ENCODE measurements around the gene GYS1. TPM values are rescaled to one million over a fixed set of nuclear protein-coding genes. Genes with fewer than 3 reads are reported as not detected.
A peak's percentile ranks its signal among the peaks of the same experiment; 100 is the strongest.

Gene GYS1
- total RNA-seq, 4 donors from 2014 or later: 31.8 to 107 (median 40.9) TPM

- in situ Hi-C loops (cut with MboI; ENCODE audit: low pct_ligation_motif_present in 1 of 4, low pct_unique_long_range_greater_than_20kb in 1 of 4, low sequenced_read_pairs in 3 of 4) (no loop called here), intact Hi-C loops (cut with DNase I; ENCODE audit: low total_unique reads) (no loop called here)
- WGBS, 2 donors (ENCODE audit: low coverage in 1 of 2): 96% methylated on average over 15 of the region's 15 CpGs; no CpG with 5 or more reads in 1 of the 2 donors
- Histone ChIP-seq H3K36me3 (peaks cover 0 to 27% (median 5%) of the 10 kb centered on the region in 4 donors), H3K4me3 (no peak overlapping the region), H3K27ac (no peak overlapping the region), H3K27me3 (no peaks in the 10 kb centered on the region), H3K9me3 (no peaks in the 10 kb centered on the region), H3K4me1 (no peaks in the 10 kb centered on the region)
- DNase-seq: no peak
- TF ChIP-seq POLR2AphosphoS5 (IDR thresholded peaks at IDR 0.05): no peak
- no peak for TF ChIP-seq EP300 (IDR thresholded peaks at IDR 0.05; ENCODE audit: low read depth)
- TF ChIP-seq CTCF (IDR thresholded peaks at IDR 0.05): no peak
- TF ChIP-seq POLR2A (IDR thresholded peaks at IDR 0.05): no peak
Measured at GRCh38 chr19:49004133-49004532, 11.0 kb upstream of the GYS1 start.

- intact Hi-C loops (cut with DNase I; ENCODE audit: low total_unique reads): no loop called here
- peak; percentile 69 for DNase-seq
Measured at GRCh38 chr19:48999481-49000325, 6.6 kb upstream of the GYS1 start.

GRCh38 chr19:48997972-48998371, 4.9 kb upstream of the GYS1 start:
- Histone ChIP-seq H3K9me3 (no peaks in the 10 kb centered on the region), H3K27me3 (no peaks in the 10 kb centered on the region), H3K36me3 (no peaks in the 10 kb centered on the region), H3K27ac (no peak overlapping the region), H3K4me1 (peaks cover 7 to 16% (median 12%) of the 10 kb centered on the region in 4 donors), H3K4me3 (no peak overlapping the region)
- TF ChIP-seq CTCF (IDR thresholded peaks at IDR 0.05) (peak; percentile 22 to 40 (median 34)), POLR2A (IDR thresholded peaks at IDR 0.05) (no peak), POLR2AphosphoS5 (IDR thresholded peaks at IDR 0.05) (no peak)
- DNase-seq: peak; percentile 62
- in situ Hi-C loops (cut with MboI; ENCODE audit: low pct_ligation_motif_present in 1 of 4, low pct_unique_long_range_greater_than_20kb in 1 of 4, low sequenced_read_pairs in 3 of 4): no loop called here
- 80 to 100% methylated on average over 2 to 5 of the region's 5 CpGs for WGBS, 2 donors (ENCODE audit: low coverage in 1 of 2)
- intact Hi-C loops (cut with DNase I; ENCODE audit: low total_unique reads): no loop called here

More at GRCh38 chr19:48999481-49000325, 6.6 kb upstream of the GYS1 start:
- peaks cover 0 to 14% (median 2%) of the 10 kb centered on the region in 4 donors for H3K36me3 ChIP-seq
- 59% methylated on average over 16 of the region's 16 CpGs; no CpG with 5 or more reads in 1 of the 2 donors for WGBS, 2 donors (ENCODE audit: low coverage in 1 of 2)
- in situ Hi-C loops (cut with MboI; ENCODE audit: low pct_ligation_motif_present in 1 of 4, low pct_unique_long_range_greater_than_20kb in 1 of 4, low sequenced_read_pairs in 3 of 4): no loop called here
- no peak overlapping the region for H3K27ac ChIP-seq
- H3K27me3 ChIP-seq: no peaks in the 10 kb centered on the region
- TF ChIP-seq POLR2AphosphoS5 (IDR thresholded peaks at IDR 0.05) (no peak), CTCF (IDR thresholded peaks at IDR 0.05) (peak; percentile 46 to 62 (median 54))
- H3K9me3 ChIP-seq: no peaks in the 10 kb centered on the region
- H3K4me3 ChIP-seq: no peak overlapping the region
- H3K4me1 ChIP-seq: peaks cover under 1 to 7% (median 4%) of the 10 kb centered on the region in 4 donors

- intact Hi-C loops (cut with DNase I; ENCODE audit: low total_unique reads) (no loop called here), in situ Hi-C loops (cut with MboI; ENCODE audit: low pct_ligation_motif_present in 1 of 4, low pct_unique_long_range_greater_than_20kb in 1 of 4, low sequenced_read_pairs in 3 of 4) (no loop called here)
- peak overlapping the region; percentile 47 to 87 (median 54) for H3K4me3 ChIP-seq
- H3K9me3 ChIP-seq: no peaks in the 10 kb centered on the region
- H3K36me3 ChIP-seq: no peaks in the 10 kb centered on the region
- peaks cover 16 to 36% (median 29%) of the 10 kb centered on the region in 4 donors for H3K4me1 ChIP-seq
- no peak for DNase-seq
- no peaks in the 10 kb centered on the region for H3K27me3 ChIP-seq
- peak overlapping the region; percentile 89 to 96 (median 94) for H3K27ac ChIP-seq
- WGBS, 2 donors (ENCODE audit: low coverage in 1 of 2): 2 to 4% methylated on average over 4 to 13 of the region's 13 CpGs
- TF ChIP-seq CTCF (IDR thresholded peaks at IDR 0.05) (no peak), EP300 (IDR thresholded peaks at IDR 0.05; ENCODE audit: low read depth) (no peak), POLR2AphosphoS5 (IDR thresholded peaks at IDR 0.05) (no peak), POLR2A (IDR thresholded peaks at IDR 0.05) (no peak)
Measured at GRCh38 chr19:48994035-48994386, 902 bp upstream of the GYS1 start.
